WTC11 (cell line): ENCODE results near the gene RAMP3.

Experiments
- CREB1 ChIP-seq: sonication (generic); formaldehyde crosslinking; IDR thresholded peaks from 2 replicates; pipeline ENCODE4 v1.8.0; 2023; ENCODE audit warnings: mild to moderate bottlenecking, missing genetic modification reagents
- CTCF ChIP-seq: fragments of 200-600 bp; IDR thresholded peaks from 2 replicates; pipeline ENCODE4 v1.8.0; 2022; ENCODE audit warnings: antibody characterized with exemption
- ELF4 ChIP-seq: sonication (generic); formaldehyde crosslinking; IDR thresholded peaks from 2 replicates; pipeline ENCODE4 v1.8.1; 2022; ENCODE audit warnings: low read depth, mild to moderate bottlenecking, moderate library complexity, missing genetic modification reagents
- ESRRA ChIP-seq: sonication (generic); formaldehyde crosslinking; IDR thresholded peaks from 2 replicates; pipeline ENCODE4 v1.8.1; 2022; ENCODE audit warnings: mild to moderate bottlenecking, missing genetic modification reagents, borderline replicate concordance
- FOXJ3 ChIP-seq: sonication (generic); formaldehyde crosslinking; IDR thresholded peaks from 2 replicates; pipeline ENCODE4 v1.9.0; 2021; ENCODE audit warnings: missing genetic modification reagents, mild to moderate bottlenecking, borderline replicate concordance
- NR2C2 ChIP-seq: sonication (generic); formaldehyde crosslinking; IDR thresholded peaks from 2 replicates; pipeline ENCODE4 v1.8.0; 2022; ENCODE audit warnings: mild to moderate bottlenecking, missing genetic modification reagents
- PREB ChIP-seq: sonication (generic); formaldehyde crosslinking; IDR thresholded peaks from 2 replicates; pipeline ENCODE4 v1.8.1; 2022; ENCODE audit warnings: mild to moderate bottlenecking, missing genetic modification reagents, moderate library complexity, borderline replicate concordance
- ZBTB43 ChIP-seq: sonication (generic); formaldehyde crosslinking; IDR thresholded peaks from 2 replicates; pipeline ENCODE4 v1.8.1; 2023; ENCODE audit warnings: mild to moderate bottlenecking, missing genetic modification reagents

- no peak for TF ChIP-seq ELF4 (CRISPR knock-in tag)
- no peak for TF ChIP-seq PREB (CRISPR knock-in tag)
- no peak for TF ChIP-seq CTCF
- no peak for TF ChIP-seq FOXJ3
- TF ChIP-seq CREB1 (CRISPR knock-in tag): no peak
- no peak for TF ChIP-seq ZBTB43 (CRISPR knock-in tag)
- TF ChIP-seq NR2C2 (CRISPR knock-in tag): no peak
- TF ChIP-seq ESRRA: no peak
Observed at GRCh38 chr7:45153233-45153632, 4.4 kb upstream of the RAMP3 start.
